Endodermal cell (in vitro differentiated cells): ENCODE measurements around the gene TMEM204. TPM values are rescaled to one million over a fixed set of nuclear protein-coding genes. Genes with fewer than 3 reads are reported as not detected.
A peak's percentile ranks its signal among the peaks of the same experiment; 100 is the strongest.

Experiments
- DNase-seq: peaks from one replicate; pipeline ENCODE4 v3.0.0-alpha.2; 2017
- H3K27ac ChIP-seq: 2 replicates; pipeline ENCODE4 v1.5.1; 2013; ENCODE audit warnings: mild to moderate bottlenecking, low read depth, low read length, moderate library complexity
- H3K27me3 ChIP-seq: 2 replicates; pipeline ENCODE4 v1.6.1; 2013; ENCODE audit warnings: mild to moderate bottlenecking, low read length, moderate library complexity; ENCODE audit not compliant: insufficient read depth, control insufficient read depth, poor library complexity, severe bottlenecking
- H3K36me3 ChIP-seq: 2 replicates; pipeline ENCODE4 v1.7.0; 2013; ENCODE audit warnings: mild to moderate bottlenecking, low read length, moderate library complexity; ENCODE audit not compliant: control insufficient read depth, insufficient read depth
- H3K4me1 ChIP-seq: one replicate; pipeline ENCODE4 v1.7.0; 2013; ENCODE audit warnings: low read length; ENCODE audit not compliant: control insufficient read depth, insufficient read depth
- H3K4me3 ChIP-seq: 2 replicates; pipeline ENCODE4 v1.5.1; 2013; ENCODE audit warnings: mild to moderate bottlenecking, low read length, moderate library complexity
- H3K9ac ChIP-seq: 2 replicates; pipeline ENCODE4 v1.6.1; 2013; ENCODE audit warnings: mild to moderate bottlenecking, low read length, moderate library complexity; ENCODE audit not compliant: poor library complexity, severe bottlenecking; ENCODE audit errors: extremely low read depth
- H3K9me3 ChIP-seq: 2 replicates; pipeline ENCODE4 v1.6.1; 2013; ENCODE audit warnings: mild to moderate bottlenecking, low read length, moderate library complexity; ENCODE audit not compliant: control insufficient read depth
- H3K27ac Mint-ChIP-seq: 2 replicates; pipeline ENCODE4 v1.8.0; 2020; ENCODE audit warnings: mixed read lengths
- H3K27me3 Mint-ChIP-seq: 2 replicates; pipeline ENCODE4 v1.8.0; 2021; ENCODE audit warnings: mild to moderate bottlenecking, mixed read lengths; ENCODE audit not compliant: insufficient read depth
- H3K36me3 Mint-ChIP-seq: 2 replicates; pipeline ENCODE4 v1.8.0; 2020; ENCODE audit warnings: low read depth, mixed read lengths
- H3K4me1 Mint-ChIP-seq: 2 replicates; pipeline ENCODE4 v1.8.0; 2020; ENCODE audit warnings: mixed read lengths
- H3K4me3 Mint-ChIP-seq: 2 replicates; pipeline ENCODE4 v1.8.0; 2020; ENCODE audit warnings: mild to moderate bottlenecking, moderate library complexity, mixed read lengths
- H3K9me3 Mint-ChIP-seq: 2 replicates; pipeline ENCODE4 v1.8.0; 2020; ENCODE audit warnings: mild to moderate bottlenecking, mixed read lengths
- CTCF ChIP-seq: fragments of 200-600 bp; sonication (generic); conservative IDR thresholded peaks from 2 replicates; pipeline ENCODE4 v1.5.0; 2021; ENCODE audit warnings: antibody characterized with exemption, mild to moderate bottlenecking
- WGBS, 2 experiments: methylation state at CpG; one replicate each; pipeline versions ENCODE4 v1.1.5 to v1.1.7; 2013; ENCODE audit warnings: missing lambda C conversion rate in 2 of 2, mixed read lengths in 1 of 2; ENCODE audit not compliant: insufficient coverage in 1 of 2, insufficient read length in 1 of 2; 5-methylcytosine and 5-hydroxymethylcytosine counted together
- total RNA-seq, 2 donors: library from RNA; stranded (reverse); fragmentation: NEBNext Ultra II Directional in 1 of 2; extraction: Animal tissue kit (Norgen Biotek cat#: 25700) in 1 of 2; gene quantifications; 2 replicates in 1 of 2; 3 replicates in 1 of 2; pipeline ENCODE4 v1.2.1, GENCODE V29; 2021

The TMEM204 gene
- total RNA-seq, 2 donors from 2014 or later: not detected

GRCh38 chr16:1489077-1489476, 44.4 kb upstream of the TMEM204 start:
- Histone ChIP-seq H3K9ac (no peak overlapping the region), H3K4me1 (peaks cover 5% of the 10 kb centered on the region), H3K27me3 (peaks cover under 1% of the 10 kb centered on the region), H3K9me3 (no peaks in the 10 kb centered on the region), H3K4me3 (no peak overlapping the region), H3K36me3 (no peaks in the 10 kb centered on the region), H3K27ac (no peak overlapping the region)
- Mint-ChIP-seq H3K4me3 (no peak overlapping the region), H3K27me3 (peaks cover 13% of the 10 kb centered on the region), H3K4me1 (peaks cover 1% of the 10 kb centered on the region), H3K36me3 (no peaks in the 10 kb centered on the region), H3K9me3 (no peaks in the 10 kb centered on the region), H3K27ac (no peak overlapping the region)
- WGBS, 2 experiments: 90 to 93% methylated on average over 7 to 11 of the region's 12 CpGs
- no peak for DNase-seq
- no peak for TF ChIP-seq CTCF

GRCh38 chr16:1491327-1491726, 42.1 kb upstream of the TMEM204 start:
- Histone ChIP-seq H3K9me3 (no peaks in the 10 kb centered on the region), H3K4me1 (peaks cover 9% of the 10 kb centered on the region), H3K36me3 (peaks cover 13% of the 10 kb centered on the region), H3K9ac (no peak overlapping the region), H3K4me3 (no peak overlapping the region), H3K27me3 (no peaks in the 10 kb centered on the region), H3K27ac (no peak overlapping the region)
- WGBS, 2 experiments: 91 to 92% methylated on average over 5 to 12 of the region's 12 CpGs
- H3K9me3 Mint-ChIP-seq: no peaks in the 10 kb centered on the region
- peaks cover 8% of the 10 kb centered on the region for H3K27me3 Mint-ChIP-seq
- H3K4me3 Mint-ChIP-seq: no peak overlapping the region
- no peak overlapping the region for H3K27ac Mint-ChIP-seq
- TF ChIP-seq CTCF: no peak
- DNase-seq: no peak
- H3K4me1 Mint-ChIP-seq: peaks cover 1% of the 10 kb centered on the region
- H3K36me3 Mint-ChIP-seq: peaks cover 7% of the 10 kb centered on the region

- Histone ChIP-seq H3K9ac (peak overlapping the region; percentile 66), H3K4me3 (peak overlapping the region; percentile 80), H3K4me1 (peaks cover 9% of the 10 kb centered on the region), H3K27ac (no peak overlapping the region), H3K9me3 (no peaks in the 10 kb centered on the region), H3K36me3 (peaks cover 18% of the 10 kb centered on the region), H3K27me3 (no peaks in the 10 kb centered on the region)
- TF ChIP-seq CTCF: no peak
- Mint-ChIP-seq H3K9me3 (no peaks in the 10 kb centered on the region), H3K4me3 (peak overlapping the region; percentile 77), H3K27ac (peak overlapping the region; percentile 98), H3K4me1 (peaks cover 1% of the 10 kb centered on the region), H3K27me3 (peaks cover 5% of the 10 kb centered on the region), H3K36me3 (peaks cover 11% of the 10 kb centered on the region)
- WGBS, 2 experiments: 88 to 93% methylated on average over 20 to 23 of the region's 23 CpGs
- DNase-seq: no peak
Measured at GRCh38 chr16:1492082-1492922, 41.2 kb upstream of the TMEM204 start.
